Measurements from ENCODE around the gene ELP5. TPM values are rescaled to one million over a fixed set of nuclear protein-coding genes. Genes with fewer than 3 reads are reported as not detected.

ELP5 gene
- total and polyA plus RNA-seq, 2 donors (not counting 3 experiments of a cell fraction or from before 2014, with no cell fraction given): 44.4 to 54.7 TPM

GRCh38 chr17:7292194-7292593, 40.2 kb downstream of the ELP5 start:
- peaks cover 20 to 37% of the 10 kb centered on the region in 2 experiments for H3K27me3 ChIP-seq (ENCODE audit: control insufficient read depth in 2 of 2, insufficient read depth in 2 of 2, low read length in 2 of 2)
- H3K27ac ChIP-seq (ENCODE audit: insufficient read depth, low read depth, low read length): no peak overlapping the region
- intact Hi-C loops (cut with micrococcal nuclease): no loop called here
- dilution Hi-C loops (cut with MboI; ENCODE audit: extremely low pct_ligation_motif_present, low sequenced_read_pairs): no loop called here
- no peaks in the 10 kb centered on the region for H4K20me1 ChIP-seq (replicated peaks; ENCODE audit: control insufficient read depth, extremely low read depth, insufficient read depth, low read length)
- no peaks in the 10 kb centered on the region for H3K9me3 ChIP-seq (replicated peaks; ENCODE audit: control insufficient read depth, insufficient read depth, low read length)
- no peak overlapping the region for H3K4me2 ChIP-seq (ENCODE audit: insufficient read depth, low read length)
- no TSS peak for BruUV-seq (replicated peaks)
- H3K9me1 ChIP-seq (replicated peaks; ENCODE audit: control insufficient read depth, extremely low read depth, insufficient read depth, low read length): no peaks in the 10 kb centered on the region
- FAIRE-seq (no peak), DNase-seq (ENCODE audit: low read depth, low spot score) (no peak)
- H3K36me3 ChIP-seq (ENCODE audit: control insufficient read depth in 2 of 2, extremely low read depth in 1 of 2, insufficient read depth in 2 of 2, low read length in 2 of 2): no peaks in the 10 kb centered on the region
- no peak overlapping the region for H3K9ac ChIP-seq (replicated peaks; ENCODE audit: extremely low read depth, insufficient read depth, low read length)
- H3K4me1 ChIP-seq (ENCODE audit: control insufficient read depth, extremely low read depth, insufficient read depth, low read length): peaks cover 8% of the 10 kb centered on the region
- CTCF ChIA-PET: interaction anchor here (1.2 to 1.6 kb wide), 3 partner anchors 11 to 246 kb away, joined by 4 to 9 read pairs (median 5); partner anchors contain the start of gene SLC2A4
- H3K4me3 ChIP-seq (replicated peaks in 1 of 3; ENCODE audit: insufficient read depth in 1 of 3, low read depth in 1 of 3, low read length in 3 of 3): no peak overlapping the region
- POLR2A ChIA-PET: no interaction called here
- H3K79me2 ChIP-seq (ENCODE audit: control insufficient read depth, insufficient read depth, low read length): no peaks in the 10 kb centered on the region
- TF ChIP-seq FOS (IDR thresholded peaks at IDR 0.05; ENCODE audit: borderline replicate concordance, insufficient read depth, low read length) (no peak), EZH2 (IDR thresholded peaks at IDR 0.05; ENCODE audit: borderline replicate concordance, low read depth, low read length, severe bottlenecking) (no peak), MAX (IDR thresholded peaks at IDR 0.05; ENCODE audit: insufficient read depth, insufficient read length) (no peak), MYC (IDR thresholded peaks at IDR 0.05; ENCODE audit: low read depth, low read length) (no peak), CTCF (IDR thresholded peaks at IDR 0.05; ENCODE audit: extremely low read depth in 1 of 2, insufficient read depth in 1 of 2, low read depth in 1 of 2, low read length in 2 of 2) (no peak), POLR2AphosphoS5 (IDR thresholded peaks at IDR 0.05; ENCODE audit: insufficient read depth, low read depth, low read length) (no peak), JUN (IDR thresholded peaks at IDR 0.05; ENCODE audit: borderline replicate concordance, insufficient read depth, insufficient read length, low read depth) (no peak), POLR2A (IDR thresholded peaks at IDR 0.05; ENCODE audit: low read depth, low read length) (no peak), GATA2 (IDR thresholded peaks at IDR 0.05; ENCODE audit: insufficient read depth, insufficient read length, low read depth, low read length) (no peak)
- no peak overlapping the region for H2AFZ ChIP-seq (ENCODE audit: low read depth, low read length)
